ENCODE measurements around the gene DEAF1. TPM values are rescaled to one million over a fixed set of nuclear protein-coding genes. Genes with fewer than 3 reads are reported as not detected.

Gene DEAF1
- total RNA-seq, 6 donors from 2014 or later, result 23.9 to 87.3 (median 35.6) TPM

GRCh38 chr11:646214-646613, 48.8 kb downstream of the DEAF1 start:
- DNase-seq, result no peak
- H3K36me3 ChIP-seq, result peaks cover 6 to 34% (median 20%) of the 10 kb centered on the region in 4 donors
- TF ChIP-seq POLR2A (IDR thresholded peaks at IDR 0.05) (no peak), EP300 (IDR thresholded peaks at IDR 0.05) (no peak), POLR2AphosphoS5 (IDR thresholded peaks at IDR 0.05) (no peak), CTCF (IDR thresholded peaks at IDR 0.05) (no peak)

GRCh38 chr11:645536-645935, 49.5 kb downstream of the DEAF1 start:
- Histone ChIP-seq H3K27ac (no peak overlapping the region), H3K4me1 (peaks cover 0 to 3% (median under 1%) of the 10 kb centered on the region in 4 donors), H3K36me3 (peaks cover 6 to 28% (median 16%) of the 10 kb centered on the region in 4 donors), H3K9me3 (no peaks in the 10 kb centered on the region), H3K27me3 (peaks cover 0 to 2% (median 0%) of the 10 kb centered on the region in 4 donors), H3K4me3 (no peak overlapping the region)
- TF ChIP-seq CTCF (IDR thresholded peaks at IDR 0.05), result no peak
- no peak for TF ChIP-seq POLR2A (IDR thresholded peaks at IDR 0.05)
- no peak for TF ChIP-seq POLR2AphosphoS5 (IDR thresholded peaks at IDR 0.05)
- TF ChIP-seq EP300 (IDR thresholded peaks at IDR 0.05), result no peak
- DNase-seq (no peak), ATAC-seq (ENCODE audit: low FRiP score in 2 of 2) (no peak)
- WGBS, 2 donors, result 84 to 89% methylated on average over 16 of the region's 16 CpGs

More at GRCh38 chr11:646214-646613, 48.8 kb downstream of the DEAF1 start:
- no peak overlapping the region for H3K4me3 ChIP-seq
- H3K9me3 ChIP-seq, result no peaks in the 10 kb centered on the region
- H3K27ac ChIP-seq, result no peak overlapping the region
- WGBS, 2 donors, result 80 to 91% methylated on average over 13 to 14 of the region's 14 CpGs
- no peaks in the 10 kb centered on the region for H3K4me1 ChIP-seq
- no peaks in the 10 kb centered on the region for H3K27me3 ChIP-seq
- no peak for ATAC-seq (ENCODE audit: low FRiP score in 2 of 2)

- Histone ChIP-seq H3K9me3 (no peaks in the 10 kb centered on the region), H3K27me3 (peaks cover 0 to 17% (median 3%) of the 10 kb centered on the region in 4 donors), H3K36me3 (peaks cover 6 to 28% (median 15%) of the 10 kb centered on the region in 4 donors), H3K27ac (no peak overlapping the region), H3K4me1 (peaks cover 3 to 18% (median 12%) of the 10 kb centered on the region in 4 donors), H3K4me3 (no peak overlapping the region)
- TF ChIP-seq EP300 (IDR thresholded peaks at IDR 0.05) (no peak), CTCF (IDR thresholded peaks at IDR 0.05) (no peak), POLR2AphosphoS5 (IDR thresholded peaks at IDR 0.05) (no peak), POLR2A (IDR thresholded peaks at IDR 0.05) (no peak)
- WGBS, 2 donors, result 85 to 92% methylated on average over 41 to 44 of the region's 50 CpGs
- ATAC-seq (ENCODE audit: low FRiP score in 2 of 2), result no peak
- no peak for DNase-seq
Measured at GRCh38 chr11:643849-644738, 50.9 kb downstream of the DEAF1 start.

GRCh38 chr11:643366-643765, 51.7 kb downstream of the DEAF1 start:
- peaks cover 3 to 25% (median 15%) of the 10 kb centered on the region in 4 donors for H3K4me1 ChIP-seq
- TF ChIP-seq CTCF (IDR thresholded peaks at IDR 0.05) (no peak), EP300 (IDR thresholded peaks at IDR 0.05) (no peak), POLR2AphosphoS5 (IDR thresholded peaks at IDR 0.05) (no peak), POLR2A (IDR thresholded peaks at IDR 0.05) (no peak)
- DNase-seq, result no peak
- peaks cover 0 to 22% (median 6%) of the 10 kb centered on the region in 4 donors for H3K27me3 ChIP-seq
- peaks cover 6 to 28% (median 15%) of the 10 kb centered on the region in 4 donors for H3K36me3 ChIP-seq
- WGBS, 2 donors, result 91 to 95% methylated on average over 4 to 8 of the region's 9 CpGs
- no peak overlapping the region for H3K27ac ChIP-seq
- no peak overlapping the region for H3K4me3 ChIP-seq
- no peaks in the 10 kb centered on the region for H3K9me3 ChIP-seq
- ATAC-seq (ENCODE audit: low FRiP score in 2 of 2), result no peak
